ENCODE results near the gene DPF3.

DNA sequence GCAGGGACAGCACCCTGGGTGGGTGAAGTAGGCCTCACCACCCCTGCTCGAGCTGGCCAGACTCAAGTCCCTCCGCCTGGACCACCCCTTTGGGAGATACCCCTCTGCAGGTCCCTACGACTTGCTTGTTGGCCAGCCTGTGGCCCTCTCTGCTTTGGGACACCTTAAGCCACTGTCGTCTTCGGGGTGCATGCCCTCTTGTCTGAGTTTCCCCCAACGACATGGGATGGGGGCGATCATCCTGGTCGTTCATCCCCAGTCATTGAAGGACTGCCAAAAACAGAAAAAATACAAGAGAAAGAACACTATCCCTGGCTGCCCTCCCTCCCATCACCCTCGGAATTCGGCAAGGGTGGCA is 151.1 kb downstream of the DPF3 start:
- TF ChIP-seq RAD21 (conservative IDR thresholded peaks at IDR 0.05 in 1 of 2, IDR thresholded peaks at IDR 0.05 in 1 of 2), result no peak
- TF ChIP-seq, protein P1, sequence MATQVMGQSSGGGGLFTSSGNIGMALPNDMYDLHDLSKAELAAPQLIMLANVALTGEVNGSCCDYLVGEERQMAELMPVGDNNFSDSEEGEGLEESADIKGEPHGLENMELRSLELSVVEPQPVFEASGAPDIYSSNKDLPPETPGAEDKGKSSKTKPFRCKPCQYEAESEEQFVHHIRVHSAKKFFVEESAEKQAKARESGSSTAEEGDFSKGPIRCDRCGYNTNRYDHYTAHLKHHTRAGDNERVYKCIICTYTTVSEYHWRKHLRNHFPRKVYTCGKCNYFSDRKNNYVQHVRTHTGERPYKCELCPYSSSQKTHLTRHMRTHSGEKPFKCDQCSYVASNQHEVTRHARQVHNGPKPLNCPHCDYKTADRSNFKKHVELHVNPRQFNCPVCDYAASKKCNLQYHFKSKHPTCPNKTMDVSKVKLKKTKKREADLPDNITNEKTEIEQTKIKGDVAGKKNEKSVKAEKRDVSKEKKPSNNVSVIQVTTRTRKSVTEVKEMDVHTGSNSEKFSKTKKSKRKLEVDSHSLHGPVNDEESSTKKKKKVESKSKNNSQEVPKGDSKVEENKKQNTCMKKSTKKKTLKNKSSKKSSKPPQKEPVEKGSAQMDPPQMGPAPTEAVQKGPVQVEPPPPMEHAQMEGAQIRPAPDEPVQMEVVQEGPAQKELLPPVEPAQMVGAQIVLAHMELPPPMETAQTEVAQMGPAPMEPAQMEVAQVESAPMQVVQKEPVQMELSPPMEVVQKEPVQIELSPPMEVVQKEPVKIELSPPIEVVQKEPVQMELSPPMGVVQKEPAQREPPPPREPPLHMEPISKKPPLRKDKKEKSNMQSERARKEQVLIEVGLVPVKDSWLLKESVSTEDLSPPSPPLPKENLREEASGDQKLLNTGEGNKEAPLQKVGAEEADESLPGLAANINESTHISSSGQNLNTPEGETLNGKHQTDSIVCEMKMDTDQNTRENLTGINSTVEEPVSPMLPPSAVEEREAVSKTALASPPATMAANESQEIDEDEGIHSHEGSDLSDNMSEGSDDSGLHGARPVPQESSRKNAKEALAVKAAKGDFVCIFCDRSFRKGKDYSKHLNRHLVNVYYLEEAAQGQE (IDR thresholded peaks at IDR 0.05), result no peak

Data from A549 (cell line).